Sigmoid colon (tissue), 7 donors: ENCODE results near the gene BCAS2. TPM values are rescaled to one million over a fixed set of nuclear protein-coding genes. Genes with fewer than 3 reads are reported as not detected.

ENCODE experiments used
- DNase-seq: peaks from one replicate; pipeline ENCODE4 v3.0.0-alpha.2; 2019
- H3K27ac ChIP-seq, 4 donors: fragments of 200-600 bp; sonication (generic); one replicate each; pipeline ENCODE4 v1.5.1; 2016 to 2019; ENCODE audit warnings: mild to moderate bottlenecking in 1 of 4
- H3K27me3 ChIP-seq, 3 donors: fragments of 200-600 bp; sonication (generic); one replicate each; pipeline ENCODE4 v1.5.1; 2019; ENCODE audit warnings: mild to moderate bottlenecking in 1 of 3
- H3K36me3 ChIP-seq, 4 donors: fragments of 200-600 bp; sonication (generic); one replicate each; pipeline ENCODE4 v1.5.1; 2016 to 2019
- H3K4me1 ChIP-seq, 4 donors: fragments of 200-600 bp; sonication (generic); one replicate each; pipeline ENCODE4 v1.5.1; 2017 to 2019
- H3K4me3 ChIP-seq, 4 donors: fragments of 200-600 bp; sonication (generic); one replicate each; pipeline ENCODE4 v1.5.1; 2017 to 2019; ENCODE audit warnings: mild to moderate bottlenecking in 2 of 4, moderate library complexity in 1 of 4
- H3K9me3 ChIP-seq, 4 donors: fragments of 200-600 bp in 3 of 4; sonication (generic) in 3 of 4; one replicate each; pipeline versions ENCODE4 v1.5.1 to v1.6.1; 2013 to 2019
- CTCF ChIP-seq, 4 experiments: fragments of 450-650 bp in 3 of 4; fragments of 200-600 bp in 1 of 4; IDR thresholded peaks; one replicate each; pipeline ENCODE4 v1.5.1; 2016 to 2019; ENCODE audit warnings: antibody characterized with exemption in 4 of 4, mild to moderate bottlenecking in 3 of 4, moderate library complexity in 2 of 4
- EP300 ChIP-seq, 4 donors: sonication (generic); formaldehyde crosslinking; IDR thresholded peaks; one replicate each; pipeline ENCODE4 v1.6.1; 2017; ENCODE audit warnings: antibody characterized with exemption in 4 of 4
- POLR2A ChIP-seq, 2 donors: fragments of 450-650 bp; IDR thresholded peaks; one replicate each; pipeline ENCODE4 v1.6.1; 2016; ENCODE audit warnings: antibody characterized with exemption in 2 of 2, mild to moderate bottlenecking in 2 of 2, moderate library complexity in 2 of 2
- POLR2AphosphoS5 ChIP-seq, 4 donors: sonication (generic); formaldehyde crosslinking; IDR thresholded peaks; one replicate each; pipeline ENCODE4 v1.6.1; 2017; ENCODE audit warnings: antibody characterized with exemption in 4 of 4
- WGBS, 2 donors: extraction: QIAGEN DNeasy Blood & Tissue Kit; methylation state at CpG; one replicate each; pipeline ENCODE4 v1.1.7; 2013; 5-methylcytosine and 5-hydroxymethylcytosine counted together
- intact Hi-C: fragments of 100-400 bp; cut with DNase I; formaldehyde crosslinking; loops from one replicate; pipeline ENCODE4 v1.15.1; 2023
- polyA plus RNA-seq, 3 donors: library from polyadenylated mRNA; stranded (reverse); fragments of 200-250 nt; gene quantifications; one replicate each; pipeline ENCODE4 v1.2.3, GENCODE V29; 2013
- total RNA-seq, 4 donors: library from RNA; depleted of rRNA; stranded (reverse); fragments of >200 nt; gene quantifications; one replicate each; pipeline ENCODE4 v1.1.0, GENCODE V29; 2016
- donor health status: healthy with polysubstance abuse.
- donor health status: Bipolar disorder and iron deficiency.
- donor health status: healthy.

Gene BCAS2
- total and polyA plus RNA-seq, 7 donors: 29.1 to 51.6 (median 40.0) TPM

- Histone ChIP-seq H3K4me3 (no peak overlapping the region), H3K27ac (no peak overlapping the region), H3K27me3 (no peaks in the 10 kb centered on the region), H3K4me1 (no peaks in the 10 kb centered on the region), H3K36me3 (peaks cover 0 to 15% (median 1%) of the 10 kb centered on the region in 4 donors), H3K9me3 (no peaks in the 10 kb centered on the region)
- intact Hi-C loops: no loop called here
- TF ChIP-seq EP300 (IDR thresholded peaks at IDR 0.05) (no peak), CTCF (IDR thresholded peaks at IDR 0.05) (no peak), POLR2A (IDR thresholded peaks at IDR 0.05) (no peak), POLR2AphosphoS5 (IDR thresholded peaks at IDR 0.05) (no peak)
- DNase-seq: no peak
Measured at GRCh38 chr1:114618606-114619005, 37.2 kb upstream of the BCAS2 start.

- no peak for DNase-seq
- H3K27me3 ChIP-seq: no peaks in the 10 kb centered on the region
- intact Hi-C loops: no loop called here
- TF ChIP-seq EP300 (IDR thresholded peaks at IDR 0.05): no peak
- no peak for TF ChIP-seq POLR2AphosphoS5 (IDR thresholded peaks at IDR 0.05)
- TF ChIP-seq POLR2A (IDR thresholded peaks at IDR 0.05): no peak
- no peak for TF ChIP-seq CTCF (IDR thresholded peaks at IDR 0.05)
- no peak overlapping the region for H3K4me3 ChIP-seq
- H3K9me3 ChIP-seq: no peaks in the 10 kb centered on the region
- no peak overlapping the region for H3K27ac ChIP-seq
- no peaks in the 10 kb centered on the region for H3K4me1 ChIP-seq
- peaks cover 0 to 23% (median 5%) of the 10 kb centered on the region in 4 donors for H3K36me3 ChIP-seq
- 95 to 96% methylated on average over 9 of the region's 9 CpGs for WGBS, 2 donors
Measured at GRCh38 chr1:114610546-114611245, 29.3 kb upstream of the BCAS2 start.

- no peak overlapping the region for H3K4me3 ChIP-seq
- H3K27me3 ChIP-seq: no peaks in the 10 kb centered on the region
- no peak for DNase-seq
- intact Hi-C loops: no loop called here
- TF ChIP-seq POLR2A (IDR thresholded peaks at IDR 0.05) (no peak), EP300 (IDR thresholded peaks at IDR 0.05) (no peak), CTCF (IDR thresholded peaks at IDR 0.05) (no peak), POLR2AphosphoS5 (IDR thresholded peaks at IDR 0.05) (no peak)
- no peaks in the 10 kb centered on the region for H3K4me1 ChIP-seq
- no peaks in the 10 kb centered on the region for H3K9me3 ChIP-seq
- WGBS, 2 donors: 90 to 93% methylated on average over 2 of the region's 2 CpGs
- peaks cover 0 to 30% (median 5%) of the 10 kb centered on the region in 4 donors for H3K36me3 ChIP-seq
- no peak overlapping the region for H3K27ac ChIP-seq
Measured at GRCh38 chr1:114609826-114610225, 28.4 kb upstream of the BCAS2 start.

DNA sequence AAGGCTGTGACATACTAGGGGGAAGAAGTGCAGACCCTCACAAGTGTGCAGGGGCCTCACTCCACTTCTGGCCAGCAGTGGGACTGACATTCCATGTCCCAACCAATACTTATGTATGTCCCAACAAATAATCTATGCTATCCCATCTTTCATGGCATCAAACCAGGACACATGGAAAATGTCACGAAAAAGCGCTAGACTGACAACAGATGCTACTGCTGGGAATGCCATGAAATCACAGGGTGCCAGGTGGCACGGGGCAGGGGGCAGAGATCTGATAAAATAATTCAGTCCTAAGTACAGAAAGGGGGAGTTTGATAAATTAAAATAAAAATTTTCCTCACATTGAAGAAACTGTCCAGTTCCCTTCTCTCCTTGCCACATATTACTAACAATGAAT, 27.6 kb upstream of the BCAS2 start:
- 90 to 92% methylated on average over 3 of the region's 3 CpGs for WGBS, 2 donors
- H3K27ac ChIP-seq: no peak overlapping the region
- H3K4me3 ChIP-seq: no peak overlapping the region
- DNase-seq: no peak
- H3K36me3 ChIP-seq: peaks cover 0 to 34% (median 5%) of the 10 kb centered on the region in 4 donors
- no peaks in the 10 kb centered on the region for H3K9me3 ChIP-seq
- intact Hi-C loops: no loop called here
- no peak for TF ChIP-seq EP300 (IDR thresholded peaks at IDR 0.05)
- TF ChIP-seq CTCF (IDR thresholded peaks at IDR 0.05): no peak
- TF ChIP-seq POLR2AphosphoS5 (IDR thresholded peaks at IDR 0.05): no peak
- no peak for TF ChIP-seq POLR2A (IDR thresholded peaks at IDR 0.05)
- no peaks in the 10 kb centered on the region for H3K4me1 ChIP-seq
- no peaks in the 10 kb centered on the region for H3K27me3 ChIP-seq

- no peaks in the 10 kb centered on the region for H3K27me3 ChIP-seq
- TF ChIP-seq EP300 (IDR thresholded peaks at IDR 0.05): no peak
- TF ChIP-seq POLR2A (IDR thresholded peaks at IDR 0.05): no peak
- no peak for TF ChIP-seq CTCF (IDR thresholded peaks at IDR 0.05)
- no peak for TF ChIP-seq POLR2AphosphoS5 (IDR thresholded peaks at IDR 0.05)
- H3K36me3 ChIP-seq: peaks cover 0 to 41% (median 5%) of the 10 kb centered on the region in 4 donors
- WGBS, 2 donors: 91 to 94% methylated on average over 1 of the region's 1 CpG
- no peak for DNase-seq
- no peak overlapping the region for H3K4me3 ChIP-seq
- intact Hi-C loops: no loop called here
- H3K9me3 ChIP-seq: no peaks in the 10 kb centered on the region
- H3K27ac ChIP-seq: no peak overlapping the region
- no peaks in the 10 kb centered on the region for H3K4me1 ChIP-seq
Measured at GRCh38 chr1:114607223-114607622, 25.8 kb upstream of the BCAS2 start.
